ENCODE results near the gene WFS1. TPM values are rescaled to one million over a fixed set of nuclear protein-coding genes. Genes with fewer than 3 reads are reported as not detected.

The WFS1 gene
- total RNA-seq, 1 donor = 14.3 TPM

DNA sequence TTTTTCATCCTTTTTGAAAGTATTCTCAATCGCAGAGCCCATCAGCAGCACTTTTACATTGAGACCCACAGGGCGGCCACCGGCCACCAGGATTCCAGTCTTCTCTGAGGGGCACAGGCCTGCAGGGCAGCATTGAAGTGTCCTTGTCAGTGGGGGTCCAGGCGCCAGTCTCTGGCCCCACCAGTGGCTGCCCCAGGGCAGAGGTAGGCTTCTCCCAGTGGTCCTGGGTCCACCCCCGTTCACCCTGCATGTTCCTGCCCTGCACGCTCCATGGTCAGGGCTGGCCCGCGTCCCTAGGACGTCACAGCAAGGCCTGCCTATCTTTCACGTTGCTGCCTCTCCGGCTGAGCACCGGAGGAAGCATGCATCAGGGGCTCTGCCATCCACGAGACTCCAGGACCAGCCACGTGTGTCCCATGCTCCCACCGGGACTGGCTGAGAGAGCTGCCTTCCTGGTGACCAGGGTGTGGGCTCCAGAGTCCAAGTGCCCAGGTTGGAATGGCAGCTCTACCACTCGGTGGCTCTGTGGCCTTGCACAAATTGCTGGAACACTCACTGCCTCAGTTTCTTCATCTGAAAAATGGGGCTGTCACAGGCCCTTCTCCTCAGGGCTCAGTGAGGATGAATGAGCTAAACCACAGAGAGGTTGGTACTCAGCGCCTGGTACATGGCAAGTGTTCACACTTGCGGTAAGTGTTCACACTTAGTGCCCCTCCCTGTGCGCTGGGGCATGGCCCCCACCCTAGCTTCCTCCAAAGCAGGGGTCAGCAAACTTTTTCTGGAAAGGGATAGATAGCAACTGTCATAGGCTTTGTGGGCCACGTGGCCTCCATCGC lies 38.6 kb upstream of the WFS1 start:
- no peak for DNase-seq (ENCODE audit: low read depth)
- H3K4me3 ChIP-seq (ENCODE audit: low read depth, low read length) = no peak overlapping the region
- TF ChIP-seq, protein P1, sequence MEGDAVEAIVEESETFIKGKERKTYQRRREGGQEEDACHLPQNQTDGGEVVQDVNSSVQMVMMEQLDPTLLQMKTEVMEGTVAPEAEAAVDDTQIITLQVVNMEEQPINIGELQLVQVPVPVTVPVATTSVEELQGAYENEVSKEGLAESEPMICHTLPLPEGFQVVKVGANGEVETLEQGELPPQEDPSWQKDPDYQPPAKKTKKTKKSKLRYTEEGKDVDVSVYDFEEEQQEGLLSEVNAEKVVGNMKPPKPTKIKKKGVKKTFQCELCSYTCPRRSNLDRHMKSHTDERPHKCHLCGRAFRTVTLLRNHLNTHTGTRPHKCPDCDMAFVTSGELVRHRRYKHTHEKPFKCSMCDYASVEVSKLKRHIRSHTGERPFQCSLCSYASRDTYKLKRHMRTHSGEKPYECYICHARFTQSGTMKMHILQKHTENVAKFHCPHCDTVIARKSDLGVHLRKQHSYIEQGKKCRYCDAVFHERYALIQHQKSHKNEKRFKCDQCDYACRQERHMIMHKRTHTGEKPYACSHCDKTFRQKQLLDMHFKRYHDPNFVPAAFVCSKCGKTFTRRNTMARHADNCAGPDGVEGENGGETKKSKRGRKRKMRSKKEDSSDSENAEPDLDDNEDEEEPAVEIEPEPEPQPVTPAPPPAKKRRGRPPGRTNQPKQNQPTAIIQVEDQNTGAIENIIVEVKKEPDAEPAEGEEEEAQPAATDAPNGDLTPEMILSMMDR (IDR thresholded peaks at IDR 0.05; ENCODE audit: insufficient read depth, low read length) = no peak

DNA sequence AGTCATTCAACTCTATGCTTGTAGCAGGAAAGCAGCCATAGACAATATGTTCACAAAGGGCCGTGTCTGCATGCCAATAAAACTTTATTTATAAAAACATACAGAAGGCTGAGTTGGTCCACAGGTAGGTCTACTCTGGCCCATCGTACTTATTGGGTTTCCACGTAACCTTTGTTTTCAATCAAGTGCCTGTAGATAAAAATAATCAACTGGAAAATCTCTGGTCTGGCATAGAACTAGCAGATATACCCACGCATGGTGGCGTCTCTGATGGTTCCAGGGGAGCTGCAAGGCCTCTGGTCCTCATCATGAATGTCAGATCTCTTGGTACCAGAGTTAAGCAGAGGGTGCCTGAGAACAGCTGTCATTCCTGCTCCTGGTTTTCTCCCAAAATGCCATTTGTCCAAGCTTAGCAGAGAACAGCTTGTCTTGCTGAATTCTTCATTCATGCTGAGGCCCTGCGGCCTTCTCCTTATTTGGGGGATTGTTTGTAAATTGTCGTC lies 37.9 kb upstream of the WFS1 start:
- TF ChIP-seq, protein P1 (IDR thresholded peaks at IDR 0.05; ENCODE audit: insufficient read depth, low read length) = no peak
- no peak for DNase-seq (ENCODE audit: low read depth)
- H3K4me3 ChIP-seq (ENCODE audit: low read depth, low read length) = no peak overlapping the region

- no peak overlapping the region for H3K4me3 ChIP-seq (ENCODE audit: low read depth, low read length)
- TF ChIP-seq, protein P1 (IDR thresholded peaks at IDR 0.05; ENCODE audit: insufficient read depth, low read length) = no peak
- DNase-seq (ENCODE audit: low read depth) = no peak
Observed at GRCh38 chr4:6232836-6233785, 36.5 kb upstream of the WFS1 start.

DNA sequence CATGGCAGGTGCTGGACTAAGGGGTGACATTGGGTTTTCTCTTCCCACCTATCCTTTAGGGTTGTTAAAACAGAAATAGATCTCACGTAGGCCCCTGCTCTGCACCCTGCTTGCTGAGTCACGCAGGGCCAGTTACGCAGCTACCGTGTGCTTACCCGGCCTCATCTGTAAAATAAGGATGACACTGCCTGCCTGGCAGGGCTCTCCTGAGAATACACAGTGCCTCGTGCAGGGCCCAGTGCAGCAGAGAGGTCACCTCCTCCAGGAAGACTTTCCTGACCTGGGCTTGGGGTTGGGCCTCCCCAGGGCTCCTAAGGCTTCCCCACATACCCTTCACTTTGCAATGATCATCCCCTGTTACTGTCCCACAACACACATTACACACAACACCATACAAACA lies 35.7 kb upstream of the WFS1 start:
- DNase-seq (ENCODE audit: low read depth) = no peak
- TF ChIP-seq, protein P1 (IDR thresholded peaks at IDR 0.05; ENCODE audit: insufficient read depth, low read length) = no peak
- H3K4me3 ChIP-seq (ENCODE audit: low read depth, low read length) = no peak overlapping the region

- TF ChIP-seq, protein P1 (IDR thresholded peaks at IDR 0.05; ENCODE audit: insufficient read depth, low read length) = no peak
Observed at GRCh38 chr4:6235012-6235411, 34.6 kb upstream of the WFS1 start.

DNA sequence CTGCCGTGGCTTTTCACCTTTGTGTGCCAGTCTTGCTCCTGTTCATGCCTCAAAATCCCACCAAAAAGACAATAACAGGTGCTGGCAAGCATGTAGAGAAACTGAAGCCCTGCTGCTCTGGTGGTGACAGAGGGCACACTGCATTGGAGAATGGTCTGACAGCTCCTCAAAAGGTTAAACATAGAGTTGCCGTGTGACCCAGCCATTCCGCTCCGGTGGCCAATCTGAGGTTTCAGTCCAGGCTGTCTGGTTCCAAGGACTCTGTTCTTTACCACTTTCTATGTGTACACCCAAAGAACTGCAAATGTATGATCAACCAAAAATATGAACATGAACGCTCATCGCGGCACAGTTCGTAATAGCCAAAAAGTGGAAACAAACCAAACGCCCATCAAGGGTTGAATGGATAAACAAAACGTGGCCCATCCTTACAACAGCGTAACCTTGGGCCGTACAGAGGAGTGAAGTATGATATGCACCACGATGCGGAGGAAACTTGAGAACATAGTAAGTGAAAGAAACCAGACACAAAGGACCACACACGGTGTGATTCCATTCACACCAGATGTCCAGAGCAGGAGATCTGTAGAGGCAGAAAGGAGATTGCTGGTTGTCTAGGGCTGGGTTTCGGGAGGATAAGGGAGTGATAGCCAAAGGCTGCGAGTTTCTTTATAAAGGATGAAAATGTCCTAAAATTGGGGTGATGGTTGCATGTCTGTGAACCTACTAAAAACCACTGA lies 33.6 kb upstream of the WFS1 start:
- no peak overlapping the region for H3K4me3 ChIP-seq (ENCODE audit: low read depth, low read length)
- TF ChIP-seq, protein P1 (IDR thresholded peaks at IDR 0.05; ENCODE audit: insufficient read depth, low read length) = no peak
- no peak for DNase-seq (ENCODE audit: low read depth)

More at GRCh38 chr4:6235012-6235411, 34.6 kb upstream of the WFS1 start:
- no peak for DNase-seq (ENCODE audit: low read depth)
- no peak overlapping the region for H3K4me3 ChIP-seq (ENCODE audit: low read depth, low read length)

All from fibroblast of the aortic adventitia (primary cell).